ENCODE data around the gene LNX1.
A peak's percentile ranks its signal among the peaks of the same experiment; 100 is the strongest.

LNX1 gene

GRCh38 chr4:53598483-53598882 is 7.2 kb upstream of the LNX1 start:
- DNase-seq = no peak

- no peak for DNase-seq
These were observed 5.6 kb upstream of the LNX1 start for GRCh38 chr4:53596901-53597300.

DNA sequence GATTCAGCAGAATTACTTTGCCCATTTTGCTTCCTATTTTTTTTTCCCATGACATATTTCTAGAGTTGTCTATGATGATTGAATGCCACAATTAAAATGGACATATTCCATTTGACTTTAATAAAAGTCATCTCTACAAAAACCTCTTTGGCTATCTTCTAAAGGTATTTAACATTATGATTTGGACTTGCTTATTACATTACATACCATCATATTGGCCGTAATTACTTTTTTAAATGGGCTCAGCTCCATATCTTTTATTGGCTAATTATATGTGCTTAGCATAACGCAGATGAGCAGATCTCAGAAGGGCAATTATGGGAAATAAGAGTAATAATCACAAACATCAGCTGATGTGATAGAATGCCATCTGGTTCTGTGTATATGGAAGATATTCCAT is 4.5 kb upstream of the LNX1 start:
- DNase-seq = no peak

DNA sequence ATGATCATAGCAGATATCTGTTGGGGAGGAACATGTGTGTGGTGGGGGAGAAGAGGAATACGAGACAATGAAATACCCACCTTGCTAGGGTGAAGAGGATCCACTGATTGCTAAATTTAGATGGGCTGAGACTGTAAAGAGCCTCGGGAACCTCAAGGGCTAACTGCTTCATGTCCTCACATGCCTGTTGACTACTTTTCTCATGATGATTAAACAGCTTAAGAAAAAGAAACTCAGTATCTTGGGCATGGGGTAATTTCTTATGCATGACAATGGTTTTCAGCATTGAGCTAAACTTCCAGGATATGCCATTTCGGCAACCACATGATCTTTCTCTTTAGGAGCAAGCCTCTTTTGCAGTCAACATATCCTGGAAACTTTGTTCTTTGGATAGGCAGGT is 3.9 kb upstream of the LNX1 start:
- no peak for DNase-seq

DNA sequence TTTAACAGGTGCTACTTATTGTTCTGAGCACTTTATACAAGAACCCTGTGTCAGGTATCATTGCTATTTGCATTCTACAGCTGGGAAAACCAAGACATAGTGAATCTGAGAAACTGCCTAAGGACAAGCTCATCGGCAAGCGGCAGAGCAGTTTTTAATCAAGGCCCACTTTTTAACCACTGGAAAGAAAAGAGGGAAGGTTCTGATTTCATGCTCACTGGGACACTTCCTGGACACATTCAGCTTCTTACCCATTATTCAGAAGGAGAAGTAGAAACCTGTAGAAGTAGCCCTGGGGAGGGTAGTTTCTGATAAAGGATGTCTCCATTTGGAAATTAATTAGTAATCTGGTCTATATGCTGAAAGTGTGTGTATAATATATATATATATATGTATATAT is 2.5 kb upstream of the LNX1 start:
- DNase-seq = peak in 1 of 2 experiments; percentile 20

DNA sequence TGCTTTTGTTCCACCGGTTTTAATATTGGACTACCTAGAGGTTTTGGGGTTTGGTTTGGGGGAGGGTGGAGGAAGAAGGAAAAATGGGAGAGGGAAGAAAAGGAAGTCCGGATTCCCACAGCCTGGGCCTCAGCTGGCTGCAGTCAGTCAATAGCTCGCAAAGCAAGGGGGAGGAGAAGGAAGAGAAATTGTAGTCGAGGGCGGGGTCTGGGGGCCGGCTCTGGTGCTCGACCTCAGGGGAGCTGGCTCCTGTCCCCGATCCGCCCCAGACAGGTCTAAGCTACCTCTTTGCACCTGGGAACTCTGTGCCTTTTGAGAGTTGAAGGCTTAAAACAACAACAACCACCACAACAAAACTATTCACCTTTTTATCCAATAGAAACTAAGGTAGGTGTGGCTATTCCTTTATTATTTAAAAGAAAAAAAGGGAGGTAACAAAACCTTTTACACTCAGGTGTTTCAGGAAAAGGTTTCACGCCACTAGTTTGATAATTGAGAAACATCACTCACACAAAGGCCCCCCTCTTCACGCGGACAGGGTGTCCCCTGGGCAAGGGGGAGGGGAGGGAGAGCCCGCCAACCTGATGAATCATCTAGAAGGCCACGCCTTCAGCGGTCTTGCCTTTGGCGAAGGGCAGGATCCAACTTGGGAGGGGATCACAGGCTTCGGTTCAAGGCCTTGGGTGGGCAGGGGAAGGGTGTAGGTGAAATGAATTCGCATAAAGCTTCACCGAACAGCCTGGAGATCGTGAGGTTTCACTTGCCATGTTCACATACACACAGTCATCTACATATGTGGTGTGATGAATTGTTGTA is 1.6 kb upstream of the LNX1 start:
- peak in 1 of 2 experiments; percentile 41 for DNase-seq

DNA sequence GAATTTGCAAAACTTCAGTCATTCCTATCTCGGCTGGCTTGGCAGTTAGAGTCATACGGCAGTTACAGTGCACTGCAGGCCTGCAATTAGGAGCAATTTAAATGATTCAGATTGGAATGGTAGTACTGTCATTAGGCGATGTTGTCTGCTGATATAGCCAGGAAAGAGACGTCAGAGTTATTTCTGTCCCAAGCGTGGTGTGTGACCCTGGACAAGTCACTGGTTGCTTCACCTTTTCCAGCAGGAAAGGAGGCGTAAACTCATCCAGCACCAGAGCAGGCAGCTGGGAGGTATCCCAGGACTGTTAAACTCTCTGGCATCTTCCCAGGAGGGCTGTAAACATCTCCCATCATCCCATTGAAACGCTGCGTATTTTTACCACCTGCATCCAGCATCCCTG is 836 bp upstream of the LNX1 start:
- peak; percentile 9 to 60 for DNase-seq

GRCh38 chr4:53590187-53590586 is 1.1 kb downstream of the LNX1 start:
- DNase-seq = no peak

- no peak for DNase-seq
These were observed 1.8 kb downstream of the LNX1 start for GRCh38 chr4:53589511-53589910.

DNA sequence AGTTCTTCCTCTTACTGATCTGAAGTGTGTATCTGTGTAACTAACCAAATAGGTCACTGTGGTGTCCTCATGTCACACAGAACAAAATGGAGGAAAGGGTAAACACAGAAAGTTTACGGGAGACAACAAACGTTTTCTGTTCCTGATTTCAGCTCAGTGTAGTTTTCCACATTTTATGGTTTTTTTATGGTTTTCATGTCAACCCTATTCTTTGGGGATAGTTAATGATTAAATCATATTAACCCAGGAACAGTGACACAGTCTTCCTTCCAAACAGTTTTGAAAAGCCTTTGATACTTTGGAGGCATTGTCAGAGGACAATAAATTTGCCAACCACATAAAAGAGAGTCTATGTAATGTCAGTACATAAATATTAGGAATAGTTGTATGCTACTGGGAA is 4.2 kb downstream of the LNX1 start:
- no peak for DNase-seq

DNA sequence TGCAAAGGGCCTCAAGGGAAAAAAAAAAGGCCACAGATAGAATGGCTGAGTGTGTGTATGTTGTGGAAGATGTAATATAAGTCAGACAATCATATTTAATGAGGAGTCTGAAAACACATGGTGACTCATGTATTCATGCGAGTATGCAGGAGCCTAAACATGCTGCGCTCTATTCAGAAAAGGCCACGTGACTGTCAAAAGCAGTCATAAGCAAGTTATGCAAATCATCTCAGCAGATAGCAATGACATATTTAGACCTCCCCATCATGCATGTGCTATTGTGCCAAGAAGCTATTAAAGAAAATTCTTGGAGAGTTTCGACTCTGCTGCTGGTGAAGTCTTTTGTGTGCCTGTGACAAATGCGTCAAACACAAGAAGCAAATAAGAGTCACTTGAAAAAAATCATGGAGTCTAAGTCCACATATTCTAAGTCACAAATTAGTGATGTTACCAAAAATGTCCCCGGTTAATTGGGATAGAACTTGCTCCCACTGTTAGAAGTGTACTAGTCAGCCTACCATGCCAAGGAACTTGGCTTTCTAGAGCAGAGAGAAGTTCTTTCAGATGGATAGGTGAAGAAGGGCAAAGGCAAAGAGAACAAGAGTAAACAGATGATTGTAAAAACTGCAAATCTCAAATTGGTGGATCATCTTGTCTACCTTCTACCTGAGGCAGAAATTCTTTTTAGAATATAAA is 5.0 kb downstream of the LNX1 start:
- peak; percentile 64 to 73 for DNase-seq

DNA sequence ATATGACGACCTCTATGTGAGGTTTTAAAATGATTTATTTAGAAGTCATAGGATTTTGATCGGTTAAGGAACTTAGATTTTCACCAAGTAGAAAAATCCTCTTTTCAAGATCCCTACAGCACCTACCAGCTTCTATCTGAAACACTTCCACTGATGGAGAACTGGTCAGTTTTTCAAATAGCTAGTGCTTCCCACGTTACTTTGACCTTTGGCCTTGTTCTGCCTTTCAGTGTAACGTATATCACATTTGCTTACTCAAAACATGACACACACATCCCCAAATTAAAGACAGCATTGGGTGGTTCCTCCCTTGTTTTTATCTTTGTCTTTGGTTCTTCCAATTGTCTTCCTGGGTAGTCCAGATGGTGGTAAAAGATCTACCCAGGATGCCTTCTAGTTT is 6.6 kb downstream of the LNX1 start:
- no peak for DNase-seq

GRCh38 chr4:53583513-53583912 is 7.8 kb downstream of the LNX1 start:
- no peak for DNase-seq

- DNase-seq = no peak
These were observed 9.1 kb downstream of the LNX1 start for GRCh38 chr4:53582194-53582593.

GRCh38 chr4:53580274-53580673 is 11.0 kb downstream of the LNX1 start:
- no peak for DNase-seq

- DNase-seq = no peak
These were observed 11.5 kb downstream of the LNX1 start for GRCh38 chr4:53579826-53580225.

DNA sequence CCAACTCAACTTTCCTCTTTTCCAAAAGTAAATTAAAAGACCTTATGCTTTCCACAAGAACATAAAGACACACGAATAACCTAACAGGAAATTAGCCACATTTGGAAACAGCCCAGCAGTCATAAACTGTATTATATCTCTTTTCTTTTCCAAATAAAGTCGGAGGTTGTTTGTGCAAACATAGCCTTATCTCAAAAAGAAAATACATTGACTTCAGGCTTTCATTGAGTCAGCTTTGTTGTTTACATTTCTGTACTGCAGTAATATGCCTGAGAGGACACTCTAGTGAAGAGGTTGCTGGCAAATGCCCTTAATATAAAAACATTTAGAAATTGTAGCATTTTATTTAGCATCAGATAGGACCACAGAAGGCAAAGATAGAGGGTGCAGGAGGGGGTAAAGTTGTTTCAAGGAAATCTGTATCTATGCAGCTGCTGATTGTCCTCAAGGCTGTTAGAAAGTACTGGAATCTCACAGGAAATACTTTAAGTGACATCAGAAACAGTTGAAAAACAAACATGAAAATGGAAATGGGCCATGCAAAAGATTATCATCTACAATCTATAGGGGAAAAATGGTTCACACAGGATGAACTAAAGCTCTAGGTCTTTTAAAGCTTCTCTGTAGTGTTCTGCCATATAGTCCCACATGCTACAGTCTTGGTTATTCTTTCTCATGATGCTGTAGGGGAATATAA is 14.5 kb downstream of the LNX1 start:
- DNase-seq = no peak

DNA sequence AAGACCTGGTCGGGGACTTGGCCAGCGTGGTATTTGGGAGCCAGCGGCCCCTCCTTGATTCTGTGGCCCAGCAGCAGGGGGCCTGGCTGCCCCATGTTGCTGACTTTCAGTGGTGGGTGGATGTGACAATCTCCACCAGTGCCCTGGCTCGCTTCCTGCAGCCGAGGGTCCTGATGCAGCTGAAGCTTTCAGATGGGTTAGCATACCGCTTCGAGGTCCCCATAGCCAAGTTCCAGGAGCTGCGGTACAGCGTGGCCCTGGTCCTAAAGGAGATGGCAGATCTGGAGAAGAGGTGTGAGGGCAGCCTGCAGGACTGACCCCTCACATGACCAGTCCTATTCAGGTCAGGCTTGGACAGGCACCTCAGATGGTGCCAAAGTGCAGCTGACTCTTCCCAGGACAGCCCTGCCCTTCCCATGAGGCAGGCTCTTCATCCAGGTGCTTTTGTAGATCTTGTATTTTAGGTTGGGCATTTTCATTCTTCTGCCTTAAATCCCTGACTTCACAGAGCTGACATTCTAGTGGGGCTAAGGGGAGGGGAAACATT is 15.1 kb downstream of the LNX1 start:
- DNase-seq = no peak

DNA sequence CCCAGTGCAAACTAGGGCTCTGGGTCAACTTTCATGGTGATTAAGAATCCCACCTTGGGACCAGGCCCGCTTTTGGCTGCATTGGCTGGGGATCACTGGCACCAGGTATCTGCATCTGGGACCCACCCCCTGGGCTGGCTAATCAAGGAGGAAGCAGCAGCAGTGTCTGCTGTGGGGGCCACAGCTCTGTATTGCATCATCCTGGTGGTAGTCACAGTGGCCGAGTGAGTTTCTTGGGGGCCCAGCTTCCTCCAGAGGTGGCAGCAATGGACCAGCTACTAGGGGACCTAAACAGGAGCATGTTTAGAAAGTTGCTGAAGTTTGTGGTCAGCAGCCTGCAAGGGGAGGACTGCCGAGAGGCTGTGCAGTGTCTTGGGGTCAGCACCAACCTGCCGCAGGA is 15.7 kb downstream of the LNX1 start:
- no peak for DNase-seq

DNA sequence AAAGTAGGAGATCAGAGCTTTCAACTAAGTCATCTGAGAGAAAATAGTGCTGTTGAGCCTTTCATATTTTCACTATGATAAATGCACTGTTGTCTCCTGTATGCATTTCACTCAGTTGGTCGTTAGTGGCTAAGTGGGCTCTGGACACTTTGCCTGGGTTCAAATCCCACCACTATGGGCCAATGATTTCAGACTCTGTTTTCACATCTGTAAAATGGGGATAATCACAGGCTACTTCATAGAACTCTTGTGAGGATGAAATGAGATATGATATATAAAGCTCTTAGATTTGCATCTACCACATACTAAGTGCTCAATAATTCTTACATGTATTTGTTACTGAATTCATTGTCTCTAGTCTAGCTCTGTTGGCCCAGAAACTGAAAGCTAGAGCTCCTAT is 16.8 kb downstream of the LNX1 start:
- no peak for DNase-seq

DNA sequence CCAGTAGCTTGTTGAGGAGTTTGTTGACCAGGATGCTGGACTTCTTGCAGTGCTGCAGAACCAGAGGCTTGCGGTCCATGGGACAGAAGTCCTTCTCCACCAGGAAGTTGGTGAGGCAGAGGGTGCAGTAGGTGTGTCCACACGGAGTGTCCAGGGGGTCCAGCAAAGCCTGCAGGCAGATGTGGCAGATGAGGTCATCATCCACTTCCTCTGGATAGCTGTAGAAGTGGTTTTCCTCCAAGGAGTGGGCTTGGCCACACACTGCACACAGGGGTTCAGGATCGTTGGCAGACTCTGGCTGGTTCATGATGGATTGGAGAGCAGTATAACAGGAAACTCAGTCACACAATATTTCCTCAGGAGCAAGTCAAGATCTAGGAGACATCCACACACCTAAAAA is 17.6 kb downstream of the LNX1 start:
- no peak for DNase-seq

DNA sequence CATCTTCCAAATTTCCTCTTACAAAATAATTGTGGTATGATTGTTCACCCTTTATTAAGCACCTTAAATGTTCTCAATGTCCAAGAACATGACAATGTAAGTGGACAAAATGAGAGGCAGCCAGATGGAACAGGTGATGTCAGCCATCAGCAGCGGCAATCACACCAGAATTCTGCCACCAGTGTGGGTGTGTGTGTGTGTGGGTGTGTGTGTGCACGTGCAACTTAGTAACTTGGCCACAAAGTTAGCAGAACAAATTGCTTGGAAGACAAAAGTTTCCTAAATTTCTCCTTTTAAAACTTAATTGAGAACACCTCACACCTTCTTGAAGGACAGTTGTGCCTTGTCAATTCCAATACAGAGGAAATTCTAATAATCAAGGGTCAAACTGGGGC is 18.7 kb downstream of the LNX1 start:
- no peak for DNase-seq

GRCh38 chr4:53571936-53572599 is 19.2 kb downstream of the LNX1 start:
- DNase-seq = no peak

All from NCI-H526 (cell line).